Epithelial cell of esophagus (primary cell): ENCODE measurements around the gene GRPEL2.

ENCODE experiments used
- DNase-seq: peaks from one replicate; pipeline ENCODE4 v3.0.0; 2010; ENCODE audit warnings: low read depth
- H3K4me3 ChIP-seq: 2 replicates; pipeline ENCODE4 v1.5.1; 2011; ENCODE audit warnings: mild to moderate bottlenecking, low read length, control low read depth
- CTCF ChIP-seq: IDR thresholded peaks from 2 replicates; pipeline ENCODE4 v1.5.1; 2011; ENCODE audit warnings: low read depth, mild to moderate bottlenecking, low read length, control low read depth, inconsistent platforms; ENCODE audit not compliant: insufficient read depth; ENCODE audit errors: missing control alignments

Gene GRPEL2

GRCh38 chr5:149310488-149310887, 34.8 kb upstream of the GRPEL2 start:
- DNase-seq = no peak
- no peak for TF ChIP-seq CTCF
- H3K4me3 ChIP-seq = no peak overlapping the region

GRCh38 chr5:149310947-149311658, 34.2 kb upstream of the GRPEL2 start:
- peak; percentile 87 for DNase-seq
- no peak for TF ChIP-seq CTCF
- no peak overlapping the region for H3K4me3 ChIP-seq

GRCh38 chr5:149313151-149313841, 32.0 kb upstream of the GRPEL2 start:
- H3K4me3 ChIP-seq = no peak overlapping the region
- no peak for DNase-seq
- no peak for TF ChIP-seq CTCF

- TF ChIP-seq CTCF = peak; percentile 21
- no peak overlapping the region for H3K4me3 ChIP-seq
- no peak for DNase-seq
Measured at GRCh38 chr5:149314571-149315111, 30.7 kb upstream of the GRPEL2 start.

GRCh38 chr5:149315753-149316152, 29.5 kb upstream of the GRPEL2 start:
- no peak overlapping the region for H3K4me3 ChIP-seq
- DNase-seq = no peak
- TF ChIP-seq CTCF = no peak

- peak; percentile 60 for DNase-seq
- H3K4me3 ChIP-seq = no peak overlapping the region
- peak; percentile 85 for TF ChIP-seq CTCF
Measured at GRCh38 chr5:149317281-149318048, 27.8 kb upstream of the GRPEL2 start.
